ENCODE measurements around the gene DHCR24. TPM values are rescaled to one million over a fixed set of nuclear protein-coding genes. Genes with fewer than 3 reads are reported as not detected.

The DHCR24 gene
- total RNA-seq, 1 donor from 2014 or later = 12.0 TPM

DNA sequence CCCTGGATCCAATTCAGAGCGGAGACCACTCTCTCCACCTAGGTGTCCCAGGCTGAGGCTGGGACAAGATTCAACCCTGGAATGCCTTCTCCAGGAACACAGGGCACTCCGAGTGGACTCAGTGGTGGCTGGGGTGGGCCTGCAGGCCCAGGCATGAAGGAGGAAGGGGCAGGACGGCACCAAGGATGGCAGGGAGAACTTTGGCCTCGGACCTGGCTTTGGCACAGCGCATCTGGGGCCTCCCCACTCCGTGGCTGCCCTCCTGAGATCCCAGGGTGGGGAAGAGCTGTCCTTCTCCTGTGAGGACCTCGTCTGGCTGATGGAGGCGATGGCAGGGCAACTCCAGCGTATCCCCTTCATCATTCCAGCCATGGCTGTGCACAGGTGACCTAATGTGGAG, 35.6 kb downstream of the DHCR24 start:
- DNase-seq (ENCODE audit: missing footprints) (no peak), ATAC-seq (no peak)
- intact Hi-C loops (cut with DNase I) = no loop called here

DNA sequence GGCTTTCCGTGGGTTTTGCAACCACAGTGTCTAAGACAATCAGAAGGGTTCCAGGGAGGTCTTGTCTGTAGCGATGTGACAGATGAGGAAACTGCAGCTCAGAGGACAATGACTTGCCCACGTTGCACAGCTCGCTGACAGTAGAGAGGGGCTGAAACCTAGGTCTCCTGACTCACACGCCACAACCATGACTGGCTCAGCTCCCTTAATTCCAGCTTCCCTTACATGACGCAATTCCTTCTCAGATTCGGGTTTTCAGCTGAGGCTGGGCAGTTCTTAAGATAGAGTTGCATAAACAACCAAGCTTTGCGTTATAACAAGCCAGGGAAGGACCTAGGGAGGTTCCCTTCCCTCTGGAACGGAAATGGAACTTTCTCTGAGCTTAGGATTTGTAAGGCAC, 36.3 kb downstream of the DHCR24 start:
- no peak for DNase-seq (ENCODE audit: missing footprints)
- intact Hi-C loops (cut with DNase I) = no loop called here
- ATAC-seq = no peak

DNA sequence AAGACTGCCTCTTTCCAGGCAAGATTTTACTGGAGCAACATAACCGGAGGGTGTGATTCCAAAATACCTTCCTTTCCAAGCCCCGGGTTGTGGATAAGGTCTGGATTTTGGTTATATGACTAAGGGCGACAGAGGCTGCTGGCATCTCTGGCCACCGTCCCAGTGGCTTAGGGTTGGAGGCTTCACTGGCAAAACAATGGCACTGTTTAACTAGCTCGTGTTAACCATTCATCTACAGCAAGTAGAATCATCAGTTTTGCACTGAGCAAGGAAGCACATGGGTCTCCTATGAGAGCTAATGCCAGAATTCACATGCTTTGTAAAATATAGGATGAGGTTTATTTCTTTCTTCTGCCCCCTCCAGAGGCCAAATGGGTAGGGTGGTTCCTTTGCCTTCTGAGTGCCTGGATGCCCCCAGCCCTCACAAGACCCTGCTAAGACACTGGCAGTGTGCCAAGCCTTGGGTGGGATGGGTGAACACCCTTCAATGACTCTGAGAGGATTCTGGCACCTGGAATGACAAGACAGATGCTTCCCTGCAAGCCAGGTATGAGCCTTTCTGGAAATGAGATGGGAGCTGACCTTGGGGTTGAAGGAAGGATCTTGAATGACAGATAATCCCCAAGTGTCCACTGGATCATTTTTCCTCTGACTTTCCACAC, 36.8 kb downstream of the DHCR24 start:
- ATAC-seq (no peak), DNase-seq (ENCODE audit: missing footprints) (no peak)
- intact Hi-C loops (cut with DNase I) = no loop called here

DNA sequence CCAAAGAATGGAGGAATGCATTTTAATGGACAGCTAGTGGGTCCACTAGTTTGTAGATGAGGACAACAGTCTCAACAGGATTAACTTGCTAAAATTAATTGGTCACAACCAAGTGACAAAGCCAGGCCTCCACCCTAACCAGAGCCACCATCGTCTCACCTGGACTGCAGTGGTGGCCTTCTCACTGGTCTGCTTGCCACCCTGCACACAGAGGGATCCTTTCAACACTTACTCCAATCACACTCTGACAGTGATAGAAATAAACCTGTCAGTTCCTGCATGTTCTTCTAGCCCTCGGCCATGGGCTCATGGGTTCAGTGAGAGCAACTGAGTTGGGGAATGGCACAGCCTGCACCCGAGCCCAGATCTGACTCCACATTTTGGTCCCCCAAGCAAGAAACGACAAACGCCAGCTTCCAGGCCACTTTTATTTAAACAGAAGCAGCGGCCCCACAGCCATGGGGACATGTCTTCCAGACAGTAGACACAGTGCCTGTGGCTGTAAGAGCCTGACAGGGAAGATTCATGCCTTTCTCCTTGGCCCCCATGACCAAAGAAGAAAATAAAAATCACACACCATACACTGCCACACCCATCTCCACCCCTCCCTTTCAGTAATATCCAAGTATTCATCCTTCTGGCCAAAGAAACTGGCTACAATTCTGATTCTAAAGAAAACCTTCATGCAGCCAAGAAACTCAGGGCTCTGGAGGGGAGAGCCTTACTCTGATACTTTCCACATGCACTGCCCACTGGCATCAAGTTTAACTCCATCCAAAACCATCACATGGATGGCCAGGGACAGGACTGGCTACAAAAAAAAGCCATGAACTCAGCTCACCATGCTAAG, 37.6 kb downstream of the DHCR24 start:
- intact Hi-C loops (cut with DNase I) = no loop called here
- ATAC-seq = no peak
- no peak for DNase-seq (ENCODE audit: missing footprints)

DNA sequence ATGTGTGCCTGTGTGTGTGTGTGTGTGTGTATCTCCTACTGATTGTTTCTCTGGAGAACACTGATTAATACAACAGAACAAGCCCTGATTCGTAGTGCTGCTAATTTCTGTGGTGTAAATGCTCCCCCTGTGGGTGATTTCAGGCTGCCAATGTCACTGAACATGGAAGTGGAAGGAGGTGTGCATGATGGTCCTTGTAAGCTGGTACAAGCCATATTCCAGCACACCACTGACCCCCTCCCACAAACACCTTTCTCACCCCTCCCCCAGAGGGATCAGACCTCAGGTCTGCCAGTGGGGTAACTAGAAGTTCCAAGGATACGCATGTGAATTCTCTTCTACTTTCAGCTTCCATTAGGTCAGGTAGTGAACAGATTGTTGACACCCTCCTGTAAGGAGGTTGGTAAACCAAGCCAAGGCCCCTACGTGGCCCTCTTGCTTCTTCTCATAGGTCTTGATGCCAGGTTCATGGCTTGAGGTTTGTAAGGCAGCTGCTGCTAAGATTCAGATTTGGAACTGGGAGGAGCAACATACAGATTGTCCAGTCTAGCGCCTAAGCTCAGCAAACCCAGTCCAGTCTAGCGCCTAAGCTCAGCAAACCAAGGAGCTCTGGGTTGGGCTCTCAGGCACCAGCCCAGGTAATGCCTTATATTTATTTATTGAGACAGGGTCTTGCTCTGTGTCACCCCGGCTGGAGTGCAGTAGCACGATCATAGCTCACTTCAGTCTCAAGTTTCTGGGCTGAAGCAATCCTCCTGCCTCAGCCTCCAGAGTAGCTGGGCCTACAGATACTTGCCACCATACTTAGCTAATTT, 38.7 kb downstream of the DHCR24 start:
- ATAC-seq (no peak), DNase-seq (ENCODE audit: missing footprints) (no peak)
- intact Hi-C loops (cut with DNase I) = no loop called here

DNA sequence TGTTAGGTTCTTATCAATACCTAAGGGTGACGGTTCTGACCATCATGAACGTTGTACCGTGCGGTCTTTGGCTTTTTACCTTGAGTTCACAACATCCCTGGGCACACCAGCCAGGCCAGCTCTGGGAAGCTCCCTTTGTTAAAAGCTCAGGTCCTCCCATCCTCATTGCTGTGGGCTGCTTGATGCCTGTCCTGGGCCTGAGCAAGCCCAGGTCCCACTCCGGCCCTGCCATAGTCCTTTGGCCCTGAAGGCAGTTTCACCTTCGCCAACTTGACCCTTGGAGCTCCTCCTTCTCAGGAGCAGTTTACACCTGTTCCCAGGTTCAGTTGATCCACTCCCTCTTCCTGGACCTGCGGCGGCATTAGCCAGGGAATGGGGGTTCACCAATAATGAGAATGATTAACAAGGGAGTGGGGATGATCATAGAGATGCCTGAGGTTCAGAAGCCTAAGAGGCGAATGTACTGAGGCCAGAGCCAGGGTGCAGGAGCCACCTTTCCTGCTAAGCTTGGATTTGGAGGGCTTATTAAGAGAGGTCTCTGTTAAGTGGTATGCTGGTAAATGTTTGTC, 40.2 kb downstream of the DHCR24 start:
- no peak for DNase-seq (ENCODE audit: missing footprints)
- intact Hi-C loops (cut with DNase I) = no loop called here
- ATAC-seq = no peak

DNA sequence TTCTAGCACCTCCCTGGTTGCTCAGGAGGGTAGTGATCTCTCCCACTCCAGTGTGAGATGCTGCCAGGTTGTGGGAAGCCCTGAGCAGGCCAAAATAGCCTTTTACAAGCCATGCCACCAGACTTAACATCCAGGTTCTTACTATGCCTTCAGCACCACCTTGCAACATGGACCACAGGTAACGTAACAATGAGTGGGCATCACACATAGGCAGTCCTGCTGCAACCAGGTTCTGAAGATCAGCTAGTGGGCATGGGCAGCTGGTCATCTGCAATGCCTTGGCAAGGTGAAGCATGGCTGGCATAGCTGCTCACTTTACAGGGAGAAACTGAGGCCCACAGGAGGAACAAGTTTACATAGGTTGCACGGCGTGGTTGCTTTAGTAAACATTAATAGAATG, 40.7 kb downstream of the DHCR24 start:
- DNase-seq (ENCODE audit: missing footprints) = no peak
- ATAC-seq = no peak
- intact Hi-C loops (cut with DNase I) = no loop called here

DNA sequence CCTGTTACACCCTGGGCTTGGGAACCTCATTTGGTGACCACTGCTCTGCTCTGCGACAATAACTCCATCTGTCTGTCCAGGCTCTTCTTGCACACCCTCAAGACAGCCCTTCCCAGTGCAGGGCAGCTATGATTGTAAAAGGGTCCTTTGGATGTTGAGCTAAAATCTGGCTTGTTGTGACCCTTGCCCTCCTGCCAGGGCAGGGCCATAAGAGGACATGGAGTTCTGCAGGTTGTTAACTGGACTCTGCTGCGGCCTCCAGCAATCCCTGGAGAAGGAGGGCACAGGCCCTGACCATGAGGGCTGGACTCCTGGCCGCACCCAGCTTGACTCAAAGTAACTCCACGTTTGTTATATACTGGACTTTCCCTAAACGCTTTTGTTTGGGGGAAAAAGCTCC, 41.2 kb downstream of the DHCR24 start:
- ATAC-seq (no peak), DNase-seq (ENCODE audit: missing footprints) (no peak)
- intact Hi-C loops (cut with DNase I) = no loop called here

DNA sequence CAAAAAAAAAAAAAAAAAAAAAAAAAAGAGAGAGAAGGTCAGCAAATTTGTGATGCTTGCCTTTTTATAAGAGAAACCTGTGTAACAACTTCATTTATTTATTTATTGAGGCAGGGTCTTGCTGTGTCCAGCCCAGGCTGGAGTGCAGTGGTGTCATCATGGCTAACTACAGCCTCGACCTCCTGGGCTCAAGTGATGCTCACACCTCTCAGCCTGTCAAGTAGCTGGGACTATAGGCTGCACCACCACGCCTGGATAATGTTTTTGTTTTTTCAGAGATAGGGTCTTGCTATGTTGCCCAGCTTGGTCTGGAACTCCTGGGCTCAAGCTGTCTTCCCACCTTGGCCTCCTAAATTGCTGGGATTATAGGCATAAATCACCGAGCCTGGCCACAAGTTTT, 42.4 kb downstream of the DHCR24 start:
- DNase-seq (ENCODE audit: missing footprints) (no peak), ATAC-seq (no peak)
- intact Hi-C loops (cut with DNase I) = no loop called here

DNA sequence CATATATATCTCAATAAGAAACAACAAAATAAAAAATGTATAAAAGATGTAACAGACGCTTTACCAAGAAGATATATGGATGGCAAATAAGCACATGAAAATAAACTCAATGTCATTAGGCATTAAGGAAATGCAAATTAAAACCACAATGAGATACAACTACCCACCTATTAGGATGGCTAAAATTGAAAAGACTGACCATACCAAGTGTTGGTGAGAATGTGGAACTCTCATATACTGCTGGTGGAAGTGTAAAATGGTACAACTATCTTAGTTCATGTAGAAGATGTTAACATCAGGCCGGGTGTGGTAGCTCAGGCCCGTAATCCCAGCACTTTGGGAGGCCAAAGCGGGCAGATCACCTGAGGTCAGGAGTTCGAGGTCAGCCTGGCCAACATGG, 43.5 kb downstream of the DHCR24 start:
- DNase-seq (ENCODE audit: missing footprints) (no peak), ATAC-seq (no peak)
- intact Hi-C loops (cut with DNase I) = no loop called here

DNA sequence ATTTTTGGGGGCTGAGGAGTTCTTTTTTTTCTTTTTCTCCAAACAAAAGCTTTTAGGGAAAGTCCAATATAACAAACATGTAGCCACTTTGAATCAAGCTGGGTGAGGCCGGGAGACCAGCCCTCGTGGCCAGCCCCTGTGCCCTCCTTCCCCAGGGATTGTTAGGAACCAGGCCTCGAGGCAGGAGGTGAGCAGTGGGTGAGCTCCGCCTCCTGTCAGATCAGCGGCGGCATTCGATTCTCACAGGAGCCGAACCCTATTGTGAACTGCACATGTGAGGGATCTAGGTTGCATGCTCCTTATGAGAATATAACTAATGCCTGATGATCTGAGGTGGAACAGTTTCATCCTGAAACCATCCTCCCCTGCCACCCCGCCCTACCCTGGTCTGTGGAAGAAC, 44.0 kb downstream of the DHCR24 start:
- ATAC-seq = no peak

DNA sequence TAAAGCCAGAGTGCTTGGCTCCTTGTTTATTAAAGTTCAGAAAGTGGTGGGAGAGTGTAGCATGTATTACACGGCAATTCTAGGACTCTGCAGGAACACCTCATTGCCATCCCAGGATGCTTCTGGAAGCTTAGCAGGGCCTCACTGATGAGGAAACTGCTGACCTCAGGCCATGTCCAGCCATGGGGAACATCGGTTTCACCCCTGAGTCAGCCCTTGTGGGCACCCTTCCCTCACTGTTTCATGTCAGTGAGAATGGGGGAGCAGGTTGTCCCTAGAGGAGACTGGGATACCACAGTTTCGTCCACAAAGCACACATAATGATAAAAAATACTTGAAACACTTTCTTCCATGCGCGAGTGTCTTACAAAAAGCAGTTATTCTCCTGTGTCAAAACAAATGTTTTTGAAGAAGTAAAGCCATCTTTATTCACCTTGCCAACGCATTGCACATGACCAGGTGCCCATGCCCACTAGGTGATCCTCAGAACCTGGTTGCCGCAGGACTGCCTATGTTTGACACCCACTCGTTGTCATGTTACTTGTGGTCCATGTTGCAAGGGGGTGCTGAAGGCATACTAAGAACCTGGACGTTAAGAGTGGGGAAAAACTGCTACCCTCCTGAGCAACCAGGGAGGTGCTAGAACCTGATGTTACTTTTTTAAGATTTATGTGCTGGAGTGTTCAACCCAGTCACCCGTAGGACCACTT, 44.6 kb downstream of the DHCR24 start:
- intact Hi-C loops (cut with DNase I) = no loop called here
- no peak for ATAC-seq
- DNase-seq (ENCODE audit: missing footprints) = no peak

More for the DNA sequence above, 44.0 kb downstream of the DHCR24 start:
- DNase-seq (ENCODE audit: missing footprints) = no peak
- intact Hi-C loops (cut with DNase I) = no loop called here

DNA sequence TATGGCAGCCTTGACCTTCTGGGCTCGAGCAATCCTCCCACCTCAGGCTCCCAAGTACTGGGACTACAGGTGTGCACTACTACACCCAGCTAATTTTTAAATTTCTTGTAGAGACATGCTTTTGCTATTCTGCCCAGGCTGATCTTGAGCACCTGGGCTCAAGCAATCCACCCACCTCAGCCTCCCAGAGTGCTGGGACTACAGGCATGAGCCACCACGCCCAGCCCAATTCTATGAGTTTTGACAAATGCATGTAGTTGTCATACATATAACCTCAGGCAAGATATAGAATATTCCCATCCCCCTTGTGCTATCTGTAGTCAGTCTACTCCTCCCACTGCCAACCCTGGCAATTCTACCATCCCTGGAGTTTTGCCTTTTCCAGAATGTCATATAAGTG, 47.2 kb downstream of the DHCR24 start:
- intact Hi-C loops (cut with DNase I) = no loop called here
- DNase-seq (ENCODE audit: missing footprints) (no peak), ATAC-seq (no peak)

DNA sequence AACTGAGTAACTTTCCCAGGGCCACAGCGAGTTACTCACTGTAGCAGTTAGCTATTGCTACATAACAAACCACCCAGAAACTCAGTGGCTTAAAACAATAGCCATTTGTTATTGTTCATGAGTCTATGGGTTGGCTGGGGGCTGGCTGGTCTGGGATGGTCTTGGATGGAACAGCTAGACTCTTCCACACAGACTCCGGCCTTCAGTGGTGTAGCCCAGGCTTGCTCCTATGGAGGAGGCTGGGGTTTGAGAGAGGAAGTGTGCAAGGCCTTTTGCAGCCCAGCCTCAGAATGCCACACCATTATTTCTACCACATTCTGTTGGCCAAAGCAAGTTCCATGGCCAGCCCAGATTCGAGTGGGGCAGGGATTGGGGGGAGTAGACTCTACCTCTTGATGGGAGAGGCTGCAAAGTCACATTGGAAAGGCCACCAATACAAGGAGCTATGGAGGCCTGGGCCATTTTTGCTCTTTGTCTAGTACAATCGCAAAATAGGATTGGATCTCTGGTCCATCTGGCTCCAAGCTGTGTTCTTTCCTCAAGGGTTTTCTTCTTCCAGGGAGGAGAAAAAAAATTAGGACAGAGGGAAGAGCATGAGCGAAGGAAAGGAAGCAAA, 48.3 kb downstream of the DHCR24 start:
- ATAC-seq (no peak), DNase-seq (ENCODE audit: missing footprints) (no peak)
- intact Hi-C loops (cut with DNase I) = no loop called here

DNA sequence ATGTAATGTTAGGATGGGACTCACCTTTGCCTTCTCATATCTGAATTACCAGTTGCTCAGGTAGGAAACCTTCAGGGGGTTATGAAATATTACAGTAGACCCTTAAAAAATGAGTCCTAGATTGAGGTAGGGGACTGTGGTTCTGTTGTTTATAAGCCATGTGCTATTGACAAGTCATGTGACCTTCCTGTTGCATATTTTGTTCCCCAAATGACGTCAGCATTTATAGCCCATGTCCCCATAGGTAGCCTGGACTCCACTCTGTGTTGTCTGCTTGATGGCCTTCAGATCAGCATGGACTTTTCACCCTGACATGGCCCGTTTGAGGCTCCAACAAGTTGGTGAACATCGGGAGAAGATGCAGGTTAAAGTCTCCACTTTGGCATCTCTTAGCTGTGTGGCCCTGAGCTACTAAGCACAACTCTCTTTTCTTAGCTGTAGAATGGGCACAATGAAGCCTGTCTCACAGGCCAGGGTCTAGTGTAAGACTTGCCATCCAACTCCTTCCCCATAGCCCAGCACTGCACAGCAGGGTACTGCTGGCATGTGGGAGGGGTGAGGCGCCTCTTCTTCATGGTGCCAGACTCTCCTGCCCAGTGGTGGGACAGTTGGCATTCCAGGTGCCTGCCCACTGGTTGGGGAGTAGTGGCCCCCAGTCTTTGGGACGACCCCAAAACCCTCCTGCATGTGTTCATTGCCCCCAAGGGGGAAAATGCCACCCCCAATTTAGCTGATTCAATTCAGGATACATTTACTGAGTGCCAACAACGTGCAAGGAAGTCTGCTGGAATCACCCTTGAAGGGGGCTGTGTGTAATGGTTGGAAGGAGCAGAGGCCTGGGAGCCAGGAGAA, 49.8 kb downstream of the DHCR24 start:
- intact Hi-C loops (cut with DNase I) = no loop called here
- ATAC-seq (no peak), DNase-seq (ENCODE audit: missing footprints) (no peak)

DNA sequence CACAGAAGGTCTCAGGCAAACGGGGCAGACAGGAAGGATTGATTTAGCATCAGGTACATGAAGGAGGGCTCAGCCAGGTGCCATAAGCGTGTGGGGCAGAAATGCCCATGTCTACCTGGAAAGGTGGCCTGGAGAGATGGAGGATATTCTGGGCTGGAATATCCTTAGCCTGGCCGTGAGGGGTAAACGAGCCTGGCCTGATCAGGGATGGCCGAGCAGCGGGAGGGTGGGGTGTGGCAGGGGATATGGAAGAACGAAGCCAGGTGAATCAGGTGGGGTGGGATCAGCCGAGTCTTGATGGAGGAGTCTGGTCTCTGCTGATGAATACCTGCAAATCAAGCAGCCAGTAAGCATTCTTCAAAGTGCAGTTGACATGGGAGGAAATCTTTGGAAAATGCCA, 50.4 kb downstream of the DHCR24 start:
- ATAC-seq (no peak), DNase-seq (ENCODE audit: missing footprints) (no peak)
- intact Hi-C loops (cut with DNase I) = no loop called here

DNA sequence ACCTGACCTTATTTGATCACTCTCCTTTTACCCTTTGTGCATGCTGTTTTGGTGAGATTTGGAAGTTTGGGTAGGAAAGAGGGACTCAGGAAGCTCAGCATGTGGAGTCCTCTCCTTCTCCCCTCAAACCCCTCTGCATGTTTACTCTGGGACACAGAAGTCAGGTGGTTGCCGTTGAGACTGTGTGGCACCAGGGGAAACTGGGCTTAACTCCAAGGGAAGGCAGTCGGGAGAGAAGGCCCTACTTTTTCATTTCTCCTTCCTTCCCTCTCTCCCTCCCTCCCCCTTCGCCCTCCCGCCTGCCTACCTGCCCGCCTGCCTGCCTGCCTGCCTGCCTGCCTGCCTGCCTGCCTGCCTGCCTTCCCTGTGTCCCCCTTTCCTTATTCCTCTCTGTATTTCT, 51.0 kb downstream of the DHCR24 start:
- no peak for ATAC-seq
- no peak for DNase-seq (ENCODE audit: missing footprints)
- intact Hi-C loops (cut with DNase I) = no loop called here

Measured in Right ventricle myocardium inferior (tissue), 1 donor.